HEK293 (cell line): ENCODE measurements around the gene CLCN1.
A peak's percentile ranks its signal among the peaks of the same experiment; 100 is the strongest.

ENCODE experiments used
- GLIS1 ChIP-seq: fragments of 450-650 bp; formaldehyde crosslinking; IDR thresholded peaks from 2 replicates; pipeline ENCODE4 v1.5.1; 2016; ENCODE audit warnings: missing biosample characterization, missing genetic modification characterization
- KLF9 ChIP-seq: fragments of 450-650 bp; formaldehyde crosslinking; IDR thresholded peaks from 2 replicates; pipeline ENCODE4 v1.5.1; 2016; ENCODE audit warnings: missing biosample characterization, missing genetic modification characterization, low read depth
- SP3 ChIP-seq: fragments of 450-650 bp; formaldehyde crosslinking; IDR thresholded peaks from 2 replicates; pipeline ENCODE4 v1.5.1; 2016; ENCODE audit warnings: missing biosample characterization, missing genetic modification characterization
- YY2 ChIP-seq: fragments of 450-650 bp; formaldehyde crosslinking; IDR thresholded peaks from 2 replicates; pipeline ENCODE4 v1.5.1; 2016; ENCODE audit warnings: missing biosample characterization, missing genetic modification characterization
- ZBTB48 ChIP-seq: fragments of 450-650 bp; formaldehyde crosslinking; IDR thresholded peaks from 2 replicates; pipeline ENCODE4 v1.5.1; 2016; ENCODE audit warnings: missing biosample characterization, missing genetic modification characterization
- ZBTB7A ChIP-seq: fragments of 450-650 bp; formaldehyde crosslinking; IDR thresholded peaks from 2 replicates; pipeline ENCODE4 v1.5.1; 2016; ENCODE audit warnings: low read depth, missing biosample characterization, missing genetic modification characterization
- ZNF184 ChIP-seq: fragments of 450-650 bp; IDR thresholded peaks from 2 replicates; pipeline ENCODE4 v1.5.1; 2018; ENCODE audit warnings: missing biosample characterization, mild to moderate bottlenecking, missing genetic modification characterization
- ZNF211 ChIP-seq: fragments of 450-650 bp; formaldehyde crosslinking; IDR thresholded peaks from 2 replicates; pipeline ENCODE4 v1.5.1; 2016; ENCODE audit warnings: low read depth, missing biosample characterization, missing genetic modification characterization
- ZNF23 ChIP-seq: fragments of 450-650 bp; formaldehyde crosslinking; IDR thresholded peaks from 2 replicates; pipeline ENCODE4 v1.5.1; 2016; ENCODE audit warnings: missing biosample characterization, missing genetic modification characterization, borderline replicate concordance
- ZNF274 ChIP-seq, 2 experiments: fragments of 200-500 bp in 1 of 2; fragments of 450-650 bp in 1 of 2; sonication (Bioruptor generic) in 1 of 2; formaldehyde crosslinking in 1 of 2; IDR thresholded peaks; 2 replicates each; pipeline versions ENCODE4 v1.5.1 to v1.6.1; 2014 to 2016; ENCODE audit warnings: borderline replicate concordance in 1 of 2, inconsistent platforms in 1 of 2, low read length in 1 of 2, missing biosample characterization in 1 of 2, missing genetic modification characterization in 1 of 2
- ZNF302 ChIP-seq: fragments of 450-650 bp; formaldehyde crosslinking; IDR thresholded peaks from 2 replicates; pipeline ENCODE4 v1.5.1; 2016; ENCODE audit warnings: missing biosample characterization, missing genetic modification characterization, low read depth
- ZNF366 ChIP-seq: fragments of 450-650 bp; formaldehyde crosslinking; conservative IDR thresholded peaks from 2 replicates; pipeline ENCODE4 v1.5.1; 2016; ENCODE audit warnings: missing biosample characterization, missing genetic modification characterization
- ZNF391 ChIP-seq: fragments of 450-650 bp; formaldehyde crosslinking; IDR thresholded peaks from 2 replicates; pipeline ENCODE4 v1.5.1; 2016; ENCODE audit warnings: low read depth, missing biosample characterization, missing genetic modification characterization, borderline replicate concordance
- ZNF394 ChIP-seq: fragments of 450-650 bp; formaldehyde crosslinking; IDR thresholded peaks from 2 replicates; pipeline ENCODE4 v1.5.1; 2016; ENCODE audit warnings: missing biosample characterization, missing genetic modification characterization, mild to moderate bottlenecking, moderate library complexity, borderline replicate concordance
- ZNF510 ChIP-seq: fragments of 450-650 bp; formaldehyde crosslinking; IDR thresholded peaks from 2 replicates; pipeline ENCODE4 v1.5.1; 2018; ENCODE audit warnings: mild to moderate bottlenecking, missing genetic modification characterization, missing biosample characterization; ENCODE audit not compliant: insufficient replicate concordance
- ZNF514 ChIP-seq: fragments of 450-650 bp; formaldehyde crosslinking; IDR thresholded peaks from 2 replicates; pipeline ENCODE4 v1.5.1; 2016; ENCODE audit warnings: missing biosample characterization, missing genetic modification characterization
- ZNF529 ChIP-seq: fragments of 450-650 bp; formaldehyde crosslinking; IDR thresholded peaks from 2 replicates; pipeline ENCODE4 v1.5.1; 2017; ENCODE audit warnings: missing genetic modification characterization, missing biosample characterization; ENCODE audit not compliant: insufficient replicate concordance
- ZNF558 ChIP-seq: fragments of 450-650 bp; formaldehyde crosslinking; IDR thresholded peaks from 2 replicates; pipeline ENCODE4 v1.5.1; 2016; ENCODE audit warnings: missing biosample characterization, missing genetic modification characterization
- ZNF571 ChIP-seq: fragments of 450-650 bp; formaldehyde crosslinking; IDR thresholded peaks from 2 replicates; pipeline ENCODE4 v1.5.0; 2017; ENCODE audit warnings: missing biosample characterization, missing genetic modification characterization
- ZNF585B ChIP-seq: fragments of 450-650 bp; formaldehyde crosslinking; IDR thresholded peaks from 2 replicates; pipeline ENCODE4 v1.5.1; 2016; ENCODE audit warnings: missing biosample characterization, missing genetic modification characterization
- ZNF660 ChIP-seq: fragments of 450-650 bp; IDR thresholded peaks from 2 replicates; pipeline ENCODE4 v1.5.1; 2018; ENCODE audit warnings: missing biosample characterization, mild to moderate bottlenecking, missing genetic modification characterization
- ZNF664 ChIP-seq: fragments of 450-650 bp; formaldehyde crosslinking; IDR thresholded peaks from 2 replicates; pipeline ENCODE4 v1.5.1; 2016; ENCODE audit warnings: missing biosample characterization, missing genetic modification characterization
- ZNF747 ChIP-seq: fragments of 450-650 bp; formaldehyde crosslinking; IDR thresholded peaks from 2 replicates; pipeline ENCODE4 v1.5.1; 2016; ENCODE audit warnings: missing biosample characterization, missing genetic modification characterization
- ZNF791 ChIP-seq: fragments of 450-650 bp; formaldehyde crosslinking; IDR thresholded peaks from 2 replicates; pipeline ENCODE4 v1.5.1; 2016; ENCODE audit warnings: missing biosample characterization, missing genetic modification characterization
- TF ChIP-seq, protein P1 (sequence below): fragments of 450-650 bp; IDR thresholded peaks from 2 replicates; pipeline ENCODE4 v1.5.1; 2018; ENCODE audit warnings: missing biosample characterization, mild to moderate bottlenecking, missing genetic modification characterization
- TF ChIP-seq, protein P2 (sequence below): fragments of 450-650 bp; formaldehyde crosslinking; IDR thresholded peaks from 2 replicates; pipeline ENCODE4 v1.5.1; 2017; ENCODE audit warnings: missing biosample characterization, missing genetic modification characterization
- TF ChIP-seq, protein P3 (sequence below): fragments of 450-650 bp; formaldehyde crosslinking; IDR thresholded peaks from 2 replicates; pipeline ENCODE4 v1.5.1; 2017; ENCODE audit warnings: missing biosample characterization, missing genetic modification characterization
- TF ChIP-seq, protein P4 (sequence below): fragments of 450-650 bp; formaldehyde crosslinking; IDR thresholded peaks from 2 replicates; pipeline ENCODE4 v1.5.1; 2016; ENCODE audit warnings: missing biosample characterization, missing genetic modification characterization

CLCN1 gene

DNA sequence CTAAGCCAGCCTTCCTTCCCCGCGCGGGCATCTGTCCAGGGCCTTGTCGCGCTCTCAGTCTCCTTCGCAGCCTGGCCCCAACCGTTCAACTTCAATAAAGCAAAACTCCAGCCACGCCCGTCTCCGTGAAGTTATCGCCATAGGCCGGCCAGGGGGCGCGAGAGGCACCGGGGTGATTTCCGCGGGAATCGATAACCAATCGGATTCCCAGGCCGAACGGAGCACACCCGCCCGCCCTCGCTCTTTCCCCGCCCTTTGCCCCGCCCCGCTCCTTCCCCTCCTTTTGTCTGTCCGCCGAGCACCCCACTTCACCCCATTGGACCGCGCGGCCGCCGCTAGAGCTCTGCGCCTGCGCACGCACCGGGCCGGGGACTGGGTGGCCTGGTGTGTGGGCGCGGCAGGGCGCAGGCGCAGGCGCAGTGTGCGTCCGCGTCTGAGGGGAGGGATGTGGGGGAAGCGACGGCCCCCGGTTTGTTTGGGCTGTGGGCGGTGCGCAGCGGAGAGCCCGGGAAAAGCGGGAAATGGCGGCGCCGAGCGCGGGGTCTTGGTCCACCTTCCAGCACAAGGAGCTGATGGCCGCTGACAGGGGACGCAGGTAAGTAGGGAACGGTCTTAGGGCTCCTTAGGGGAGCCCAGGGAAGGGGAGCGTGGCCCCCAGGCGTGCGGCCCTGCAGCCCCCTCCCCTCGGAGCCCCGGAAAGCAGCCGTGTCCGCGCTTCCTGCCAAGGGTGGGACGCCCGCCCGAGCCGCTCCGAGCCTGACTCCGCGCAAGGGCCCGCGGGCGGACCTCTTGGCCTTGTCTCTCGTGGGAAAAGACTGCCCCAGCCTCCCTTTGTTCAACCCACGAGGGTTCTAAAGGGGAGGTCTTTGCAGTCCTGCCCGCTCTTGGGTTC, 27.7 kb upstream of the CLCN1 start, which contains the start of gene CASP2 (continued):
- TF ChIP-seq ZBTB7A (tag by site-specific recombination), result no peak
- no peak for TF ChIP-seq ZNF514 (tag by site-specific recombination)
- TF ChIP-seq KLF9 (tag by site-specific recombination), result peak; percentile 83
- TF ChIP-seq, protein P1, sequence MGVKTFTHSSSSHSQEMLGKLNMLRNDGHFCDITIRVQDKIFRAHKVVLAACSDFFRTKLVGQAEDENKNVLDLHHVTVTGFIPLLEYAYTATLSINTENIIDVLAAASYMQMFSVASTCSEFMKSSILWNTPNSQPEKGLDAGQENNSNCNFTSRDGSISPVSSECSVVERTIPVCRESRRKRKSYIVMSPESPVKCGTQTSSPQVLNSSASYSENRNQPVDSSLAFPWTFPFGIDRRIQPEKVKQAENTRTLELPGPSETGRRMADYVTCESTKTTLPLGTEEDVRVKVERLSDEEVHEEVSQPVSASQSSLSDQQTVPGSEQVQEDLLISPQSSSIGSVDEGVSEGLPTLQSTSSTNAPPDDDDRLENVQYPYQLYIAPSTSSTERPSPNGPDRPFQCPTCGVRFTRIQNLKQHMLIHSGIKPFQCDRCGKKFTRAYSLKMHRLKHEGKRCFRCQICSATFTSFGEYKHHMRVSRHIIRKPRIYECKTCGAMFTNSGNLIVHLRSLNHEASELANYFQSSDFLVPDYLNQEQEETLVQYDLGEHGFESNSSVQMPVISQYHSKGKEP (tag by site-specific recombination), result no peak
- no peak for TF ChIP-seq ZNF184
- TF ChIP-seq ZNF510 (tag by site-specific recombination), result no peak
- TF ChIP-seq GLIS1 (tag by site-specific recombination), result peak; percentile 43
- no peak for TF ChIP-seq ZNF274 (IDR thresholded peaks at IDR 0.05; ENCODE audit: low read length)
- no peak for TF ChIP-seq ZNF274 (tag by site-specific recombination; IDR thresholded peaks at IDR 0.05; ENCODE audit: borderline replicate concordance)
- TF ChIP-seq ZNF529 (tag by site-specific recombination), result no peak
- TF ChIP-seq, protein P2, sequence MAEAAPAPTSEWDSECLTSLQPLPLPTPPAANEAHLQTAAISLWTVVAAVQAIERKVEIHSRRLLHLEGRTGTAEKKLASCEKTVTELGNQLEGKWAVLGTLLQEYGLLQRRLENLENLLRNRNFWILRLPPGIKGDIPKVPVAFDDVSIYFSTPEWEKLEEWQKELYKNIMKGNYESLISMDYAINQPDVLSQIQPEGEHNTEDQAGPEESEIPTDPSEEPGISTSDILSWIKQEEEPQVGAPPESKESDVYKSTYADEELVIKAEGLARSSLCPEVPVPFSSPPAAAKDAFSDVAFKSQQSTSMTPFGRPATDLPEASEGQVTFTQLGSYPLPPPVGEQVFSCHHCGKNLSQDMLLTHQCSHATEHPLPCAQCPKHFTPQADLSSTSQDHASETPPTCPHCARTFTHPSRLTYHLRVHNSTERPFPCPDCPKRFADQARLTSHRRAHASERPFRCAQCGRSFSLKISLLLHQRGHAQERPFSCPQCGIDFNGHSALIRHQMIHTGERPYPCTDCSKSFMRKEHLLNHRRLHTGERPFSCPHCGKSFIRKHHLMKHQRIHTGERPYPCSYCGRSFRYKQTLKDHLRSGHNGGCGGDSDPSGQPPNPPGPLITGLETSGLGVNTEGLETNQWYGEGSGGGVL (tag by site-specific recombination), result peak; percentile 81
- TF ChIP-seq, protein P3, sequence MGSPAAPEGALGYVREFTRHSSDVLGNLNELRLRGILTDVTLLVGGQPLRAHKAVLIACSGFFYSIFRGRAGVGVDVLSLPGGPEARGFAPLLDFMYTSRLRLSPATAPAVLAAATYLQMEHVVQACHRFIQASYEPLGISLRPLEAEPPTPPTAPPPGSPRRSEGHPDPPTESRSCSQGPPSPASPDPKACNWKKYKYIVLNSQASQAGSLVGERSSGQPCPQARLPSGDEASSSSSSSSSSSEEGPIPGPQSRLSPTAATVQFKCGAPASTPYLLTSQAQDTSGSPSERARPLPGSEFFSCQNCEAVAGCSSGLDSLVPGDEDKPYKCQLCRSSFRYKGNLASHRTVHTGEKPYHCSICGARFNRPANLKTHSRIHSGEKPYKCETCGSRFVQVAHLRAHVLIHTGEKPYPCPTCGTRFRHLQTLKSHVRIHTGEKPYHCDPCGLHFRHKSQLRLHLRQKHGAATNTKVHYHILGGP (tag by site-specific recombination), result no peak
- TF ChIP-seq, protein P4, sequence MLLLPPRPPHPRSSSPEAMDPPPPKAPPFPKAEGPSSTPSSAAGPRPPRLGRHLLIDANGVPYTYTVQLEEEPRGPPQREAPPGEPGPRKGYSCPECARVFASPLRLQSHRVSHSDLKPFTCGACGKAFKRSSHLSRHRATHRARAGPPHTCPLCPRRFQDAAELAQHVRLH (tag by site-specific recombination), result 0 out of 2 replicates have a peak, but pooled peaks have one; percentile 41
- TF ChIP-seq ZNF211 (tag by site-specific recombination), result no peak
- no peak for TF ChIP-seq ZNF302 (tag by site-specific recombination)
- 0 out of 2 replicates have a peak, but pooled peaks have one; percentile 22 for TF ChIP-seq ZNF391
- no peak for TF ChIP-seq ZNF791
- no peak for TF ChIP-seq ZNF585B (tag by site-specific recombination)
- no peak for TF ChIP-seq ZNF23
- TF ChIP-seq YY2, result peak; percentile 85
- no peak for TF ChIP-seq ZNF571 (tag by site-specific recombination)
- no peak for TF ChIP-seq ZNF747 (tag by site-specific recombination)
- peak; percentile 75; the same call in 1 of the 2 replicates for TF ChIP-seq ZBTB48 (tag by site-specific recombination)
- no peak for TF ChIP-seq ZNF660 (tag by site-specific recombination)
- TF ChIP-seq ZNF394 (tag by site-specific recombination), result peak; percentile 33; the same call in 1 of the 2 replicates
- peak; percentile 73 for TF ChIP-seq ZNF366 (tag by site-specific recombination)
- no peak; the same call in 1 of the 2 replicates for TF ChIP-seq ZNF558 (tag by site-specific recombination)
- TF ChIP-seq ZNF664, result no peak
- TF ChIP-seq SP3 (tag by site-specific recombination), result peak; percentile 94
